GM12892 (cell line): ENCODE results near the gene ZDHHC24.

Experiments used
- POLR2A ChIP-seq: IDR thresholded peaks from 2 replicates; pipeline ENCODE4 v1.6.1; 2011; ENCODE audit warnings: low read depth, low read length, control low read depth
- POLR2AphosphoS5 ChIP-seq: IDR thresholded peaks from 2 replicates; pipeline ENCODE4 v1.6.1; 2011; ENCODE audit warnings: low read depth, low read length, control low read depth
- TAF1 ChIP-seq: IDR thresholded peaks from 2 replicates; pipeline ENCODE4 v1.6.1; 2011; ENCODE audit warnings: low read depth, mild to moderate bottlenecking, control low read depth, low read length, borderline replicate concordance

GRCh38 chr11:66592457-66593302 is 46.8 kb upstream of the ZDHHC24 start, which contains the start of the genes CCDC87 and CCS:
- TF ChIP-seq POLR2AphosphoS5 (peak; percentile 96), POLR2A (peak; percentile 97), TAF1 (peak; percentile 27; the same call in 1 of the 2 replicates)
